ENCODE results near the gene EYA2. TPM values are rescaled to one million over a fixed set of nuclear protein-coding genes. Genes with fewer than 3 reads are reported as not detected.

The EYA2 gene
- total RNA-seq, 2 experiments from 2014 or later, result not detected

- Mint-ChIP-seq H3K4me3 (no peak overlapping the region), H3K9me3 (ENCODE audit: low read depth) (peaks cover 18% of the 10 kb centered on the region), H3K36me3 (ENCODE audit: low read depth) (no peaks in the 10 kb centered on the region), H3K27me3 (peaks cover 8% of the 10 kb centered on the region), H3K4me1 (no peaks in the 10 kb centered on the region), H3K27ac (no peak overlapping the region)
- ChIA-PET POLR2A (no interaction called here), CTCF (no interaction called here)
- DNase-seq (no peak), ATAC-seq (no peak)
- intact Hi-C loops (cut with DNase I, micrococcal nuclease), result no loop called here
These were observed 177.1 kb downstream of the EYA2 start for GRCh38 chr20:47071646-47072185.

- no peaks in the 10 kb centered on the region for H3K36me3 Mint-ChIP-seq (ENCODE audit: low read depth)
- ATAC-seq, result no peak
- ChIA-PET POLR2A (no interaction called here), CTCF (no interaction called here)
- no peaks in the 10 kb centered on the region for H3K4me1 Mint-ChIP-seq
- no peak overlapping the region for H3K27ac Mint-ChIP-seq
- H3K27me3 Mint-ChIP-seq, result peaks cover 17% of the 10 kb centered on the region
- intact Hi-C loops (cut with DNase I, micrococcal nuclease), result no loop called here
- H3K9me3 Mint-ChIP-seq (ENCODE audit: low read depth), result peaks cover 13% of the 10 kb centered on the region
- H3K4me3 Mint-ChIP-seq, result no peak overlapping the region
- no peak for DNase-seq
These were observed 179.3 kb downstream of the EYA2 start for GRCh38 chr20:47073766-47074475.

- H3K4me1 Mint-ChIP-seq, result no peaks in the 10 kb centered on the region
- ChIA-PET CTCF (no interaction called here), POLR2A (no interaction called here)
- H3K36me3 Mint-ChIP-seq (ENCODE audit: low read depth), result no peaks in the 10 kb centered on the region
- no peak for DNase-seq
- no peak for ATAC-seq
- intact Hi-C loops (cut with DNase I, micrococcal nuclease), result no loop called here
- no peak overlapping the region for H3K4me3 Mint-ChIP-seq
- no peak overlapping the region for H3K27ac Mint-ChIP-seq
- peaks cover 17% of the 10 kb centered on the region for H3K9me3 Mint-ChIP-seq (ENCODE audit: low read depth)
- H3K27me3 Mint-ChIP-seq, result peaks cover 24% of the 10 kb centered on the region
These were observed 180.6 kb downstream of the EYA2 start for GRCh38 chr20:47075263-47075662.

GRCh38 chr20:47079047-47079446 lies 184.4 kb downstream of the EYA2 start:
- POLR2A ChIA-PET, result no interaction called here
- Mint-ChIP-seq H3K9me3 (ENCODE audit: low read depth) (peaks cover 17% of the 10 kb centered on the region), H3K4me3 (no peak overlapping the region), H3K4me1 (no peaks in the 10 kb centered on the region), H3K27me3 (peaks cover 25% of the 10 kb centered on the region), H3K36me3 (ENCODE audit: low read depth) (no peaks in the 10 kb centered on the region), H3K27ac (no peak overlapping the region)
- CTCF ChIA-PET, result no interaction called here
- intact Hi-C loops (cut with DNase I, micrococcal nuclease), result no loop called here
- no peak for ATAC-seq
- DNase-seq, result no peak

GRCh38 chr20:47080365-47080764 lies 185.7 kb downstream of the EYA2 start:
- H3K27ac Mint-ChIP-seq, result no peak overlapping the region
- H3K36me3 Mint-ChIP-seq (ENCODE audit: low read depth), result no peaks in the 10 kb centered on the region
- DNase-seq (no peak), ATAC-seq (no peak)
- peaks cover 23% of the 10 kb centered on the region for H3K27me3 Mint-ChIP-seq
- ChIA-PET POLR2A (no interaction called here), CTCF (no interaction called here)
- intact Hi-C loops (cut with DNase I, micrococcal nuclease), result no loop called here
- H3K4me3 Mint-ChIP-seq, result no peak overlapping the region
- peaks cover 17% of the 10 kb centered on the region for H3K9me3 Mint-ChIP-seq (ENCODE audit: low read depth)
- no peaks in the 10 kb centered on the region for H3K4me1 Mint-ChIP-seq

GRCh38 chr20:47086316-47086715 lies 191.7 kb downstream of the EYA2 start:
- H3K9me3 Mint-ChIP-seq (ENCODE audit: low read depth), result no peaks in the 10 kb centered on the region
- peaks cover 2% of the 10 kb centered on the region for H3K27me3 Mint-ChIP-seq
- H3K4me1 Mint-ChIP-seq, result no peaks in the 10 kb centered on the region
- ATAC-seq (no peak), DNase-seq (no peak)
- no peak overlapping the region for H3K4me3 Mint-ChIP-seq
- CTCF ChIA-PET, result interaction anchor here (1.4 kb wide), 1 partner anchor 10 kb away, joined by 6 read pairs; no protein-coding TSS in a partner anchor
- POLR2A ChIA-PET, result no interaction called here
- intact Hi-C loops (cut with DNase I, micrococcal nuclease), result no loop called here
- H3K36me3 Mint-ChIP-seq (ENCODE audit: low read depth), result no peaks in the 10 kb centered on the region
- H3K27ac Mint-ChIP-seq, result no peak overlapping the region

GRCh38 chr20:47088335-47088734 lies 193.7 kb downstream of the EYA2 start:
- no peaks in the 10 kb centered on the region for H3K27me3 Mint-ChIP-seq
- no peaks in the 10 kb centered on the region for H3K36me3 Mint-ChIP-seq (ENCODE audit: low read depth)
- intact Hi-C loops (cut with DNase I, micrococcal nuclease), result no loop called here
- no peaks in the 10 kb centered on the region for H3K4me1 Mint-ChIP-seq
- H3K4me3 Mint-ChIP-seq, result no peak overlapping the region
- POLR2A ChIA-PET, result no interaction called here
- CTCF ChIA-PET, result no interaction called here
- no peak overlapping the region for H3K27ac Mint-ChIP-seq
- ATAC-seq (no peak), DNase-seq (no peak)
- no peaks in the 10 kb centered on the region for H3K9me3 Mint-ChIP-seq (ENCODE audit: low read depth)

GRCh38 chr20:47089151-47089550 lies 194.5 kb downstream of the EYA2 start:
- Mint-ChIP-seq H3K4me1 (no peaks in the 10 kb centered on the region), H3K36me3 (ENCODE audit: low read depth) (no peaks in the 10 kb centered on the region), H3K4me3 (no peak overlapping the region), H3K27ac (no peak overlapping the region), H3K27me3 (no peaks in the 10 kb centered on the region), H3K9me3 (ENCODE audit: low read depth) (no peaks in the 10 kb centered on the region)
- DNase-seq (no peak), ATAC-seq (no peak)
- ChIA-PET POLR2A (no interaction called here), CTCF (no interaction called here)
- intact Hi-C loops (cut with DNase I, micrococcal nuclease), result no loop called here

GRCh38 chr20:47090835-47091234 lies 196.2 kb downstream of the EYA2 start:
- H3K4me1 Mint-ChIP-seq, result no peaks in the 10 kb centered on the region
- DNase-seq (no peak), ATAC-seq (no peak)
- no peaks in the 10 kb centered on the region for H3K9me3 Mint-ChIP-seq (ENCODE audit: low read depth)
- H3K27me3 Mint-ChIP-seq, result peaks cover 2% of the 10 kb centered on the region
- CTCF ChIA-PET, result interaction anchor here (0.6 kb wide), 1 partner anchor 364 kb away, joined by 3 read pairs; no protein-coding TSS in a partner anchor
- H3K4me3 Mint-ChIP-seq, result no peak overlapping the region
- no peaks in the 10 kb centered on the region for H3K36me3 Mint-ChIP-seq (ENCODE audit: low read depth)
- no peak overlapping the region for H3K27ac Mint-ChIP-seq
- intact Hi-C loops (cut with DNase I, micrococcal nuclease), result no loop called here
- POLR2A ChIA-PET, result no interaction called here

- Mint-ChIP-seq H3K27me3 (peaks cover 9% of the 10 kb centered on the region), H3K36me3 (ENCODE audit: low read depth) (no peaks in the 10 kb centered on the region), H3K27ac (no peak overlapping the region)
These were observed 198.8 kb downstream of the EYA2 start for GRCh38 chr20:47093320-47093966.

GRCh38 chr20:47095690-47096089 lies 201.0 kb downstream of the EYA2 start:
- intact Hi-C loops (cut with DNase I, micrococcal nuclease), result no loop called here
- no peak overlapping the region for H3K4me3 Mint-ChIP-seq
- no peaks in the 10 kb centered on the region for H3K36me3 Mint-ChIP-seq (ENCODE audit: low read depth)
- H3K27ac Mint-ChIP-seq, result no peak overlapping the region
- peaks cover 16% of the 10 kb centered on the region for H3K27me3 Mint-ChIP-seq
- no peak for ATAC-seq
- no peaks in the 10 kb centered on the region for H3K4me1 Mint-ChIP-seq
- peaks cover 3% of the 10 kb centered on the region for H3K9me3 Mint-ChIP-seq (ENCODE audit: low read depth)
- DNase-seq, result no peak
- ChIA-PET POLR2A (no interaction called here), CTCF (no interaction called here)

More at GRCh38 chr20:47093320-47093966, 198.8 kb downstream of the EYA2 start:
- ATAC-seq (no peak), DNase-seq (no peak)
- intact Hi-C loops (cut with DNase I, micrococcal nuclease), result no loop called here
- POLR2A ChIA-PET, result no interaction called here
- H3K4me3 Mint-ChIP-seq, result no peak overlapping the region
- peaks cover 3% of the 10 kb centered on the region for H3K9me3 Mint-ChIP-seq (ENCODE audit: low read depth)
- CTCF ChIA-PET, result no interaction called here
- no peaks in the 10 kb centered on the region for H3K4me1 Mint-ChIP-seq

All from activated CD4-positive, alpha-beta T cell treated with anti-CD3 and anti-CD28 coated beads for 36 hours (primary cell).